Astrocyte (in vitro differentiated cells and primary cell): ENCODE data around the gene FBXW10. TPM values are rescaled to one million over a fixed set of nuclear protein-coding genes. Genes with fewer than 3 reads are reported as not detected.
"Not testable (repeated sequence)": the region's sequence is repeated elsewhere in the genome, so short reads cannot be mapped to it uniquely, and the experiment has no call there.

Experiments
- DNase-seq: peaks from one replicate; pipeline ENCODE4 v3.0.0-alpha.2; 2010; ENCODE audit warnings: low read depth
- FAIRE-seq: peaks from 2 replicates; lab custom pipeline; 2011; peaks lifted over from hg19 to GRCh38; lab: Jason Lieb, UNC
- H2AFZ ChIP-seq: 2 replicates; pipeline ENCODE4 v1.6.0; 2012; ENCODE audit warnings: low read depth, low read length, inconsistent platforms
- H3K27ac ChIP-seq: 2 replicates; pipeline ENCODE4 v1.5.1; 2011; ENCODE audit warnings: low read depth, low read length, inconsistent platforms
- H3K27me3 ChIP-seq: 2 replicates; pipeline ENCODE4 v1.6.0; 2011; ENCODE audit warnings: low read length, inconsistent platforms; ENCODE audit not compliant: insufficient read depth
- H3K36me3 ChIP-seq: 2 replicates; pipeline ENCODE4 v1.5.1; 2011; ENCODE audit warnings: low read length, inconsistent platforms; ENCODE audit not compliant: insufficient read depth
- H3K4me1 ChIP-seq: 2 replicates; pipeline ENCODE4 v1.5.1; 2011; ENCODE audit warnings: low read length, inconsistent platforms; ENCODE audit not compliant: insufficient read depth
- H3K4me2 ChIP-seq: 2 replicates; pipeline ENCODE4 v1.6.0; 2012; ENCODE audit warnings: low read length, inconsistent platforms
- H3K4me3 ChIP-seq: 2 replicates; pipeline ENCODE4 v1.5.1; 2011; ENCODE audit warnings: low read depth, mild to moderate bottlenecking, low read length, inconsistent platforms; ENCODE audit not compliant: insufficient read depth
- H3K79me2 ChIP-seq: 2 replicates; pipeline ENCODE4 v1.6.0; 2012; ENCODE audit warnings: mild to moderate bottlenecking, low read length, inconsistent platforms; ENCODE audit not compliant: insufficient read depth
- H3K9ac ChIP-seq: 2 replicates; pipeline ENCODE4 v1.6.0; 2012; ENCODE audit warnings: mild to moderate bottlenecking, low read length, inconsistent platforms
- H3K9me3 ChIP-seq: 2 replicates; pipeline ENCODE4 v1.5.1; 2012; ENCODE audit warnings: low read depth, mild to moderate bottlenecking, low read length, inconsistent platforms; ENCODE audit not compliant: insufficient read depth
- H4K20me1 ChIP-seq: 2 replicates; pipeline ENCODE4 v1.6.0; 2012; ENCODE audit warnings: low read length, inconsistent platforms; ENCODE audit not compliant: insufficient read depth
- H3K27ac Mint-ChIP-seq: one replicate; pipeline ENCODE4 v1.8.0; 2021; ENCODE audit warnings: mild to moderate bottlenecking, mixed read lengths; ENCODE audit not compliant: unreplicated experiment
- H3K27me3 Mint-ChIP-seq: one replicate; pipeline ENCODE4 v1.8.0; 2021; ENCODE audit warnings: low read depth, mixed read lengths; ENCODE audit not compliant: unreplicated experiment
- H3K36me3 Mint-ChIP-seq: one replicate; pipeline ENCODE4 v1.8.0; 2021; ENCODE audit warnings: low read depth, mixed read lengths; ENCODE audit not compliant: unreplicated experiment
- H3K4me1 Mint-ChIP-seq: one replicate; pipeline ENCODE4 v1.8.0; 2021; ENCODE audit warnings: low read depth, mixed read lengths; ENCODE audit not compliant: unreplicated experiment
- H3K4me3 Mint-ChIP-seq: one replicate; pipeline ENCODE4 v1.8.0; 2021; ENCODE audit warnings: mild to moderate bottlenecking, moderate library complexity, mixed read lengths; ENCODE audit not compliant: unreplicated experiment
- H3K9me3 Mint-ChIP-seq: one replicate; pipeline ENCODE4 v1.8.0; 2021; ENCODE audit warnings: mild to moderate bottlenecking, mixed read lengths; ENCODE audit not compliant: unreplicated experiment
- total RNA-seq: library from RNA; stranded (reverse); gene quantifications from 2 replicates; pipeline ENCODE4 v1.2.1, GENCODE V29; 2021

The FBXW10 gene
- total RNA-seq, 1 donor from 2014 or later: not detected

- H3K9me3 Mint-ChIP-seq, H3K27ac Mint-ChIP-seq, H2AFZ ChIP-seq, H4K20me1 ChIP-seq, H3K27ac ChIP-seq, H3K79me2 ChIP-seq, H3K4me1 ChIP-seq, H3K4me3 Mint-ChIP-seq, H3K9me3 ChIP-seq, H3K36me3 Mint-ChIP-seq, H3K36me3 ChIP-seq, FAIRE-seq, H3K4me2 ChIP-seq, H3K4me3 ChIP-seq, H3K27me3 Mint-ChIP-seq, H3K9ac ChIP-seq, H3K27me3 ChIP-seq, H3K4me1 Mint-ChIP-seq, DNase-seq: not testable (repeated sequence)
These were observed 14.5 kb downstream of the FBXW10 start for GRCh38 chr17:18758344-18758743.

GRCh38 chr17:18760221-18760620 lies 16.4 kb downstream of the FBXW10 start:
- H3K9me3 Mint-ChIP-seq, H3K9ac ChIP-seq, H3K27ac ChIP-seq, H3K4me1 Mint-ChIP-seq, H3K27me3 Mint-ChIP-seq, H2AFZ ChIP-seq, H3K4me1 ChIP-seq, H4K20me1 ChIP-seq, H3K9me3 ChIP-seq, H3K4me3 ChIP-seq, H3K4me3 Mint-ChIP-seq, H3K79me2 ChIP-seq, H3K27ac Mint-ChIP-seq, DNase-seq, H3K4me2 ChIP-seq, H3K36me3 ChIP-seq, H3K36me3 Mint-ChIP-seq, FAIRE-seq, H3K27me3 ChIP-seq: not testable (repeated sequence)

- not testable (repeated sequence) for H3K4me1 Mint-ChIP-seq, H3K4me3 Mint-ChIP-seq, H4K20me1 ChIP-seq, H3K27me3 ChIP-seq, H3K27me3 Mint-ChIP-seq, H3K4me2 ChIP-seq, H3K9ac ChIP-seq, H3K9me3 ChIP-seq, H3K27ac ChIP-seq, H3K36me3 ChIP-seq, DNase-seq, H3K36me3 Mint-ChIP-seq, H3K79me2 ChIP-seq, H3K27ac Mint-ChIP-seq, H3K9me3 Mint-ChIP-seq, H3K4me1 ChIP-seq, H2AFZ ChIP-seq, H3K4me3 ChIP-seq
- FAIRE-seq: peak; percentile 54
These were observed 26.7 kb downstream of the FBXW10 start for GRCh38 chr17:18770572-18770971.

DNA sequence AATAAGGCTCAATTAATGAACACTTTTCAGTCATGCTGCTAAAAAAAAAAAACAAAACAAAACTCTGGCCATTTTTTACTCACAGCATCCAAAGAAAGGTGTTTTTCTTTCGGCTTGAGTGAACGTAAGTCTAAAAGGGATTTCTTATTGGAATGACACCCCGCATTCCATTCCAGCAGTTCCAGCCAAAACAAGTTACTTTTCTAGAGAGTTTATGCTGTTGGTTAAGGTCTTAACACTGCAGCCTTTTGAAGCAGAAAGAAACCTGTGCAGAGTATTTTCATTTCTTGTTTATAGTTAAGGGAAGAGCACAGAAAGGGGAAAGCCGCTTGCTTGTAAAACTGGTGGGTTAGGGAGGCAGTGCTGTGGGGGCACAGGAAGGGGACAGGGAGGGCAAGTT lies 27.2 kb downstream of the FBXW10 start:
- not testable (repeated sequence) for H3K4me3 ChIP-seq, H3K9ac ChIP-seq, H3K36me3 Mint-ChIP-seq, H3K27ac Mint-ChIP-seq, H3K79me2 ChIP-seq, H3K9me3 Mint-ChIP-seq, H3K4me1 Mint-ChIP-seq, H3K4me3 Mint-ChIP-seq, H3K27me3 ChIP-seq, H3K27me3 Mint-ChIP-seq, H2AFZ ChIP-seq, H3K9me3 ChIP-seq, H3K4me1 ChIP-seq, H3K36me3 ChIP-seq, H3K27ac ChIP-seq, H3K4me2 ChIP-seq, H4K20me1 ChIP-seq
- FAIRE-seq (peak; percentile 89), DNase-seq (peak; percentile 4)
